HG02588 (cell line): ENCODE measurements around the gene TBC1D4.
"Not testable (repeated sequence)": the region's sequence is repeated elsewhere in the genome, so short reads cannot be mapped to it uniquely, and the experiment has no call there.

ENCODE experiments used
- ATAC-seq: cut with Tn5 transposase; IDR thresholded peaks from one replicate; pipeline ENCODE4 v1.9.1; 2021; ENCODE audit warnings: mild to moderate bottlenecking, moderate library complexity; ENCODE audit not compliant: unreplicated experiment

The TBC1D4 gene

GRCh38 chr13:75454497-75454896 is 27.5 kb downstream of the TBC1D4 start:
- no peak for ATAC-seq

DNA sequence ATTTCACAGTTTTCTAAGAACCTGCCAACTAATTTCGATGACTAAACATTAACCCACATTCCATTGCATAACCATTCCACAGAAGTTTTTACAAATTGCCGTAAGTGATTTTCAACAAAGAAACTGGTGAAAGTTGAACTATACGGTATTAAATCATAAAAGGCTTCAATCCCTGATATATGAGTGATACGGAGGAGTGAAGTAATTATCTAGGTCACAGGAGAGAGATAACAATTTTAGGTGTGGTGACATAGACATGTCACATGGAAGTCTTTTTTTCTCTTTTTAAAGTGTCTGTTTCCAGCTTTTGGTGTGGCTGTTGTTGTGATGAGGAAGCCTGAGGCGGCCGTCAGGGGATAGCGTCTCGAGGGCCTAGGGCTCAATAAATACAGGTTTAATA is 29.4 kb downstream of the TBC1D4 start:
- no peak for ATAC-seq

GRCh38 chr13:75447493-75447892 is 34.5 kb downstream of the TBC1D4 start:
- ATAC-seq, result no peak

DNA sequence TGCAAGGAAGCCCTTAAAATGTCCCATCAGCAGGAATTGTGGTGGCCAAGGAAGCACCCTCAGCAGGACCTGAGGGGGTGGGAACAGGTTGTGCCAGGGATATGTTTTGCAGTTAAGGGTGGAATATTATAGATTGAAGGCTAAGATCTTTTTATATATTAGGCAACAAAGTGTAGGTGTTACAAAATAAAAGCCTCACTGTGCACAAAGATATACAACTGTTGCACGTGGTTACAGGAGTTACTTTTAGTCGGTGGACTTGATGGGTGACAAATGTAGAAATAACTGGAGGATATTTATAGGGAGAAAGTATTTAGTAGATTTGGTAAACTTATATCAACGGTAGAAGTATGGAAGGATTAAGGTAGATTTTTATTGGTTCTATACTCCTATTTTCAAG is 35.1 kb downstream of the TBC1D4 start:
- no peak for ATAC-seq

DNA sequence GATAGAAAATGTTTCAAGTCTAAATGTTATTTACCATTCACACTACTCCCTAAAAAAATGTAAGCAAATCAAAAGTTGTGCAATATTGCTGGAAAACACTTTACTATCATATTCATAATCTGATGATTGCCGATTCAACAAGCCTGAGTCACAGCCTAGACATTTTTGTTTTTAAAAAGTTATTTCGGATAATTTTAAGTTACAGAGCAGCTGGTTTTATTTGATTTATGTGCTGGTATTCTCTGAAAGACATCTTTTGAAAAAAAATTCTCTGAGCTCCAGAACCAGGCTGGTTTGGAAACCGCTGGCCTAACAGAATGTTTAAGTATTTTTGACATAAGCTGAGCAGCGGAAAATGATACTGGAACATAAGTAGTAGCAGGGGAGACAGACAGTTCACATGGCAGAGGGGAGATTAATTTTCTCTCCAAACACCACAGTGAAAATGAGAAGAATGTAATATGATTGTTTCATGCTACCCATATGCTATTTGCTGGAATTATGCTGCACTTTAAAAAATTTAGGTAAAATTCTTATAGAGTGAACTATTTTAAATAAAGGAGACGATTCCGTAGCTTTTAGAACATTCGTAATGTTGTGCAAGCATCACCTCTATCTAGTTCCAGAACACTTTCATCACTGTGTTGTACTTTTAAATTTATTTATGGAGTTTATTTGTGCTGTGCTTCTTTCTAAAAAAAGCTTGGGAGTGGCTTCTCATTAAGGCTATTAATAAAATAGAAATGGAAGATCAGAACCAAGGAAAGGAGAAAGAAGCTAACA is 36.1 kb downstream of the TBC1D4 start:
- no peak for ATAC-seq

DNA sequence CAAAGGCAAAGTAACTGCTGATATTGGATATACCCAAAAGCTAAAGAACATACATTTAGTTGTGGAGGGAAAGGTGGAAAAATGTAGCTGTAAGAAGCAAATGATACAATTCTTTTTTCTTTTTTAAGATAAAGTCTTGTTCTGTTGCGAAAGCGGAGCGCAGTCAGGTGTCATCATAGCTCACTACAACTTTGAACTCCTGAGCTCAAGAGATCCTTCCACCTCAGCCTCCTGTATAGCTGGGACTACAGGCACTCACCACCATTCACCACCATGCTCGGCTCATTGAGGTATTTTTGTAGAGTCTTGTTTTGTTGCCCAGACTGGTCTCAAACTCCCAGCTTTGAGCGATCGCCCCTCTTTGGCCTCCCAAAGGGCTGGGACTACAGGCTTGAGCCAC is 38.0 kb downstream of the TBC1D4 start:
- ATAC-seq, result no peak

DNA sequence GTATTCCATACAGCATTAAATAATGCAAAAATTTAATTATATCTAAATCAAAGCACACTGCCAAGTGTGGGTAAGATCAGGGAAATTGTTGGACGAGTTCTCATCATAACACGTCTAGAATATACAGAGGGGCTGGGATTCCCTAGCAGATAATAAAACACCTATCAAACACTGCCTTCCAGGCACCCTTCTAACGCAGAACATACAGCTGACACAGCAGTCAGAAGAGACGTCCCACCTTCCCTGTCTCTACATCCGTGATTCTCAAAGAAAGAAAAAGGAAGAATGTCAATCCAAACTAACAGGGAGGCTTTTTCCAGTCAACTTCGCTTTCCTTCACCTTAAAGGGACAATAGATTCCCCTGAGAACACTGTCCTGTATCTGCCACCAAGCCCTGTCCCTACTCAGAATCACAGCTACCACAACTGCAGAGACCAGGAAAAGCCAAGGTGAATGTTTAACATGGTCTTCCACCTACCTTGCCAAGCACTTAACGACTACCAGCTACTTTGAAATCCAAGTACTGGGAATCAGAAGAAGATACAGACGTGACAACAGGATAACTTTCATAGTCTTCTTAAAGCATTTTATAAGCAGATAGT is 38.5 kb downstream of the TBC1D4 start:
- ATAC-seq, result no peak

GRCh38 chr13:75442736-75443234 is 39.2 kb downstream of the TBC1D4 start:
- ATAC-seq, result no peak

GRCh38 chr13:75440100-75440499 is 41.9 kb downstream of the TBC1D4 start:
- no peak for ATAC-seq

- ATAC-seq, result no peak
Measured at GRCh38 chr13:75437582-75438318, 44.2 kb downstream of the TBC1D4 start.

DNA sequence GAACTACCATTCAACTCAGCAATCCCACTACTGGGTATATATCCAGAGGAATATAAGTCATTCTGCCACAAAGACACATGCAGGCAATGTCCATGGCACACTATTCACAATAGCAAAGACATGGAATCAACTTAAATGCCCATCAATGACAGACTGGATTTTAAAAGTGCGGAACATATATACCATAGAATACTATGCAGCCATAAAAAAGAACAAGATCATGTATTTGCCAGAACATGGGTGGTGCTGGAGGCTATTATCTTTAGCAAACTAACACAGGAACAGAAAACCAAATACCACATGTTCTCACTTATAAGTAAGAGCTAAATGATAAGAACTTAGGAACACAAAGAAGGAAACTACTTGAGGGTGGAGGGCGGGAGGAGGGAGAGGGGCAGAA is 47.8 kb downstream of the TBC1D4 start:
- not testable (repeated sequence) for ATAC-seq

- no peak for ATAC-seq
Measured at GRCh38 chr13:75432811-75433244, 49.1 kb downstream of the TBC1D4 start.

DNA sequence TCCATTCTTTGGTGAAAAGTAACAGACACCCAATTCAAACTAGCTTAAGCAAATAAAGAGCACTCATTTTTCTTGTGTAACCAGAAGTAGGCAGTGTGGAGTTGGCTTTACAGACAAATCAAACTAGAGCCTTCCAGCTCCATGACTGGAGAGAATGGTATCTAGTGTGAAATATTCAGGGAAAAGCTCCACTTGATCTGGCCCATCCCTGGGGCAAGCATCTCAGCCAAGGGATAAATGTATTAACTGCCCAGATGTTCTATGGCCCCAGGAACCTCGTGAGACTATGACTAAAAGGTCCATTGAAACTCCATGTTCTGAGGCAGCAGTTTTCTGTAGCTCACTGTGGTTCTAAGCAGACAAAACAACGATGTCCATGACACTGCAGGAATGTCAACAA is 49.9 kb downstream of the TBC1D4 start:
- no peak for ATAC-seq

GRCh38 chr13:75430436-75431209 is 51.3 kb downstream of the TBC1D4 start:
- no peak for ATAC-seq

GRCh38 chr13:75426421-75426820 is 55.5 kb downstream of the TBC1D4 start:
- no peak for ATAC-seq

- ATAC-seq, result peak; percentile 88
Measured at GRCh38 chr13:75425216-75426009, 56.6 kb downstream of the TBC1D4 start.

DNA sequence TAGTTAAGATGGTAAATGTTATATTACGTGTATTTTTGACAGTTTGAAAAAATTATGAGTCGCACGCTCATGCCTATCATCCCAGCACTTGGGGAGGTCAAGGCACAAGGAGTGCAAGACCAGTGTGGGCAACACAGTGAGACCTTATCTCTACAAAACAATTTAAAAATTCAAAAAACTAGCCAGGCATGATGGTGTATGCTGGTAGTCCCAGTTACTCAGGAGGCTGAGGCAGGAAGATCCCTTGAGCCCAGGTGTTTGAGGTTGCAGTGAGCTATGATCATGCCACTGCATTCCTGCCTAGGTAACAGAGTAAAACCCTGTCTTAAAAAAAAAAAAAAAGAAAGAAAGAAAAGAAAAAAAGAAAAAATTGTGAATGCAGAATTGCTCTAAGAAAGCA is 58.0 kb downstream of the TBC1D4 start:
- ATAC-seq, result no peak

DNA sequence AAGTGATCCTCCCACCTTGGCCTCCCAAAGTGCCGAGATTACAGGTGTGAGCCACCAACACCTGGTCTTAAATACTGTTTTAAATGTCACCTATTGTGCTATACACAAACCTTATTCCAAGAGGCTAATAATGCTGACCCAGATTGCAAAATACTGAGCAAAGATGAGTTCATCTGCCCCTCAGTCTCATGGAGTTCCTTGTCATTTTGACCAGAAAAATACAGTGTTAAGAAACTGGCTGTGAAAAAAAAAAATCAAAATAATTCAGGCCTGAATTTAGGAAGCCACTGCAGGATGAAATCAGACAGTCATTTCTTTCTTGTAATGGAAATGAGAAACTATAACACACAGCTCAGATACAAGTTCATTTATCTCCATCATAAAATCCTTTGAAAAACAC is 59.9 kb downstream of the TBC1D4 start:
- no peak for ATAC-seq

- no peak for ATAC-seq
Measured at GRCh38 chr13:75421133-75421532, 60.8 kb downstream of the TBC1D4 start.

DNA sequence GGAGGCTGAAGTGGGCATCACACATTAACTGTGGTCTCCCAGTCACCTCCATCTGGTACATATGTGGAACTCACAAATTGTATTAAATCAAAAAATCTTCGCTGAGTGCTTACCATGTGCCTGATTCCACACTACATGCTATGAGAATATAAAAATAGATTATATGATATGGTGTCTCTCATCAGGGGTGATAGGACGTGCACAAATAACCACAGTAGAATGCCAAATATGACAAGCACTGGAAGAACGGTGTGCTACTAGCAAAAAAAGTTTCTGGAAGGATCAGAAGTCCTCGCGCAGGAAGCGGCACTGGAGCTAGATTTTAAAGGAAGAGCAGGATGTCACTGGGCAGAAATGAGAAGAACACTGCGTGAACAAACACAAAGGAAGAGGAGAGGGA is 62.3 kb downstream of the TBC1D4 start:
- no peak for ATAC-seq
